ENCODE data around the gene RXFP2.

The RXFP2 gene

DNA sequence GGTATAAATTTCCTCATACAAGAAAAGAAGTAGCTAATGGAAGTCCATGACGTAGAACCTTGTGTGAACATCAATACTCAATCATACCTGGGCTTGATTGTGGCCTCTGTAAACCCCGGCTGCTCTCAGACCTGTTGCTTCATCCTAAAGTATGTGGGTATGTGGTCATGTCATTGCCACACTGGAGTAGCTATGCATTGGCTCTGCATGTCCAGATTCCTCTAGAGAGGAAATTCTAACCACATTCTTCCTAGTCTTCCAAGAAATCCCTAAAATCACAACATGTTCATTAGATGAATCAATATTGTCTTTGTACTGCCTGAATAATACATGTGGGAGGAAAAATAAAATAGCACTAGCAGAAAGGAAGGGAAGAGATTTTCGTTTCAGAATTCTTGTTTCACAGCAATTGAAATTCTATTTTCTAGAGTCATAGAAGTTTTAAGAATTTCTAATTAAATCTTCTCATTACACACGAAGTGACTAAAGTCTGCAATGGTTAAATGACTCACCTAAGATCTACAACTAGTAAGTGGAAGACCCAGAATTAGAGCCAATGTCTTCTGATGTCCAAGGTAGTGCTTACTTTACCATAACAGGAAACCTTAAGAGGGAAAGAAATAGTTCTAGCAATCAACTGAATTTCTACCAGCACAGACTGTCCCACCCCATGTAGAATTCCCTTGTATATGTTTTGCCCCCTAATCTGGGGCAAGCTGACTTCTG is 28.0 kb downstream of the RXFP2 start:
- peak; percentile 79 for DNase-seq (ENCODE audit: low read depth)

DNA sequence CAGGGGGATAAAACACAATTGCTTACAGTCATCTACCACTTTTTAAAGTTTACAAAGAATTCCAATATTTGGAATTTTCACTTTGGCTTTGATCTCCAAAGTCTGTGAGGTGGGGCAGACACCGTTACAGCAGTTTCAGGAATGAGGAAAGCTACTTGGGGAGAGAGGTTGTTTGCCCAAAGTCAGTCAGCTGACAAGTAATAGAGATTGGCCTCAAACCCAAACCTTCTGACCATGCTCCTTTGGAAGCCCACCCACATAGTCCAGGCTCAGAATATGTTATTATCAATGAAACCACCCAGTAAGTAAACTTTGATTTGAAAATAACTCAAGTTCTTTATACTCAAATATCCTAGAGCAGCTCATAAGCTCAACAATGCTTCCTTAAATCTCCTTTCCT is 29.0 kb downstream of the RXFP2 start:
- no peak for DNase-seq (ENCODE audit: low read depth)

DNA sequence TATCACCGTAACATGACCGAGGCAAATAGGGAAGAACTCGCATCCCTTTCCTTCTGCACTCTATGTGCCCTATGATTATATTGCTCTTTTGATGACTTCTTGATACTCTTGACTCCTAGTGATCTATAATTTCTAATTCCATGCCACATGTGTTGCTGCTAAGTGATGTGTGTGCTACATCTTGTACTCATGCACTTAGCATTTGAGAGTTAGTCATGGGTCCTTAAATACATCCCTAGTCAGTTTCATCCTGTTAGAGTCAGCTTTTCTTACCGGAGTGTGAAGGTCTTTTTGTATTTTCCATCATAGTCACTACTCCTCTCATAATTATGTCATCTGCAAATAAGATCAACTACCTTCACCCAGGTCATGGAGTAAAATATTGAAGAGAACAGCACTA is 30.2 kb downstream of the RXFP2 start:
- no peak for DNase-seq (ENCODE audit: low read depth)

DNA sequence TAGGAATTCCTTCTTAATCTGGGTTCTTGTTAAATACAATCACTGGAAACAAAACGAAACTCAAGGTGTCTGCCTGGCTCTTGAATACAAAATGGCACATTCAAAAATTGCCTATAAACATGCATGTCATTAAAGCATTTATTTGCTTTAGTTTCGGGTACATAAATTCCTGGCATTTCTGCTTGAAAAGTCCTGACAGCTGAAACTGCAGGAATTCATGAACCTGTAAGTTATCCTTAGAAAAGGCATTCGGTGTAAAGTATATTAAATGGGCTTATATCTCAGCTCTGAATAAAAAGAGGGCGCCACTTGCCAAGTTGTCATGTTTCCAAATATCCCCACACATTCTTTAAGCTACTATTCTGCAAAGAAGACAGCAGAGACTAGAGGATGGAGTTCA is 32.9 kb downstream of the RXFP2 start:
- DNase-seq (ENCODE audit: low read depth) = no peak

DNA sequence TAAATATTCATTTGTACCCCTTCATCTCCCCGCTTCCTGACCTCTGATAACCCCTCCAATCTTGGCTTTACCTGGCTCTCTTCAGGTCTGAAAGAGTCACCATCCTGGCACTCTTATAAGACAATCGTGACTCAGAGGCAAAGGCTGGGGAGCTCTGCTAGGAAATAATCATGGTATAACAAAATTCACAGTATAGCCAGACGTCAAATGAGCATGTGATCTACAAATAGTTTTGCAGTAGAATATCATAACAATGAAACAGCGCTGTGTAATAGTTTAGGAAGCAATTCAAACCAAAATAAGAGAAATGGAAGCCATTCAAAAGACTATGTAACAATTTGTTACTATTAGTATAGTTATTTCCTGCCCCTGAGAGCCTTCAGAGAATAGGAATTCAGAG is 34.2 kb downstream of the RXFP2 start:
- peak; percentile 62 for DNase-seq (ENCODE audit: low read depth)

DNA sequence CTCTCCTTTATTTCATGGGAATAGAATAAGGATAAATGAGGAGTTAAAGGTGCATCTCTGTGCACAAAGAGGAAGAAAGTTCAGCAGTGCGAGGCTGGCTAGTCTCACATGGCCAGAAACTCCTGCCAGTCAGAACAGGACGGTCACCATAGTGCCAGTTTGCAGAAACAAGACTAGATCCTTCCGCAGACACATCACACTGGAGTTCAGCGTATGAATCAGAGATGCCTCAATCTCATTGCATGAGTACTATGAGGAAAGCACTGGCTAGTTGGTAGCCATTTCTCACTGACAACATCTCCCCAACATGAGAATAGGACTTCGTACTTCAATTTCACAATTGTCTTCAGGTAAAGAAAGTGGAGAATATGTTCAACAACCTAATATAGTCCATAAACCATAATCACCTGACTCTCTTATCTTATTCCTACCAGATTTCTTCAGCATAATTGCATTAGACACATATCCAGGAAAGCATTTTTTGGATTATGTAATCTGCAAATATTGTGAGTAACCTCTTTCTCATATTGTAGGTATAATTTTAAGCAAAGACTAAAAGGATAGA is 34.9 kb downstream of the RXFP2 start:
- no peak for DNase-seq (ENCODE audit: low read depth)

DNA sequence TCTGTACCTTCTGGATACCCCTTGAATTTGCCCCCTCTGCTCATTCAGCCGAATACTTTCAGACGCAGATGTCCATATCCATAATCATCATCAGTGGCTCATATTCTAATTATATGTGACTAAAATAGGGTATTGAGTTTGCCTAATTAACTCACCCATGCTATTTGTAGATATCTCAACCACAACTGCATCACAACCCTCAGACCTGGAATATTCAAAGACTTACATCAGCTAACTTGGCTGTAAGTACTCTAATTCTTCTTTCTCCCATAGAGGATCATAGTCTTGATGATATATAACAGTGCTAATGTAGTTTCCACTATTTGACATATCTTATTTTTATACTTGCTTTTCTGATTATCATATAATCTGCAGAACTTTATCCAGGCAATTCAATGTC is 35.8 kb downstream of the RXFP2 start:
- DNase-seq (ENCODE audit: low read depth) = no peak

DNA sequence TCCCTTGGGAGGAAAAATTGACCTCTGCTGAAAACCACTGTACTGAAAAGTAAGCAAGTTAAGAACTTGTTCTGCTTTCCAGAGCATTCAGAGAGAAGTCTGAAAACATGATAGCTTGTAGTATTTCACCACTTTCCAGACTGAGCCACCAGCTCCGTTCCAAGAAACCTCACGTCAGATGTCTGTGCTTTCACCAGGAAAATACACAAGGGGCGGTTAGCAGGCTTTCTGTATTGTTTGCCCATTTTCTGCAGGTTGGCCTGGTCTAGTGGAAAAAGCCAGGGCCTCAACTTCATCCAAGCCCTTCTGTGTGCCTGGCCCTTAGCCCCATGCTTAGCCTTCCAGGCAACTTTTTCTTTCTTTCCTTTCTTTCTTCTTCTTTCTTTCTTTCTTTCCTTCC is 36.4 kb downstream of the RXFP2 start:
- no peak for DNase-seq (ENCODE audit: low read depth)

DNA sequence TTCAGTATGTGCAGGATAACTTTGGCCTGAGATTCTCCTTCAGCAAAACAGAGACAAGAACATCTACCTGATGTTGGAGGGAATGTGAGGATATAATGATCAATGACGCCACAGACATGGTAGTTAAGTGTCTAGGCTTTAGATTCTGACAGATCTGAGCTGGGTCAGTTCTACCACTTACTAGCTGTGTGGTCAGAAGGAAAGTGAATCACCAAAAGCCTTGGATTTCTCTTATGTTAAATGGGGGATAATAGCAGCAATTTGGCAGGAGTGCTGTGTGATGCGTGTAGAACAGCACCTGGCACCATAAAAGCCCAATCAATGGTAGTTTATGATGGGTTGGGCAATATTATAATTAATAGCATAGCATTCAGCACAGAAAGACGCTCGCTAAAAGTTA is 41.7 kb downstream of the RXFP2 start:
- no peak for DNase-seq (ENCODE audit: low read depth)

DNA sequence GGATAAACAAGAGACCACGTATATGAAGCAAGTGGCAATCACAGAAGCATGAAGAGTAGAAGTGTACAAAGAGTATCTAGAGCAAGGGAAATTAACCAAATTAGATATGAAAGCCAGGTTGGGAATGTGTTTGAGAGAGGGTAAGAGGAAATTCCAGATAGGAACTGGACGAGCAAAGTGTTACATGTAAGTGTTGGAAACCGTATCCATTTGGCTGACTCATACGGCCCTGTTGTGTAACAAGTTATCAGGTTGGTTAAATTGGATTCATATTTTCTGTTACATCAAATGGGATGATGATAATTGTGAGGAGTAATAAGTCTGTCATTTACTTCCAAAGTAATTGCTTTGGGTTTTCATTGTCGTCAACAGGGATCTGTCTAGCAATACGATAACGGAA is 46.7 kb downstream of the RXFP2 start:
- no peak for DNase-seq (ENCODE audit: low read depth)

DNA sequence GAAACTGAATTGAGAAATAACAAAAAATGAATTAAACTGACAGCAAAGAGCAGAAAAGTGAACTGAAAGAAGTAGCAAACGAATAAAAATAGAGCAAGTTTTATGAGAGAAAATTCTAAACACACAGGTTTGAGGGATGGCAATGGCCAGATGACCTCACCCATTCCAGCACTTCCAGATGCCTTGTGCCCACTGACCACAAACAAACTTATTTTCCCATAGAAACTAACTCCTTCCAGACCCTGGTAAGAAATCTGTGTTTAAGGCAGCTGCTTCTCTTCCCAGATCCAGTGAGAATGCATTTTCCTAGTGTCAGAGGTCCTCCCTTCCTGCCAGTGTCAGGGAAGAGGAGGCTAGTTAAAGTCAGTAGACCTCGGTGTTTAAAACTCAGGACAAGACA is 51.7 kb downstream of the RXFP2 start:
- DNase-seq (ENCODE audit: low read depth) = no peak

DNA sequence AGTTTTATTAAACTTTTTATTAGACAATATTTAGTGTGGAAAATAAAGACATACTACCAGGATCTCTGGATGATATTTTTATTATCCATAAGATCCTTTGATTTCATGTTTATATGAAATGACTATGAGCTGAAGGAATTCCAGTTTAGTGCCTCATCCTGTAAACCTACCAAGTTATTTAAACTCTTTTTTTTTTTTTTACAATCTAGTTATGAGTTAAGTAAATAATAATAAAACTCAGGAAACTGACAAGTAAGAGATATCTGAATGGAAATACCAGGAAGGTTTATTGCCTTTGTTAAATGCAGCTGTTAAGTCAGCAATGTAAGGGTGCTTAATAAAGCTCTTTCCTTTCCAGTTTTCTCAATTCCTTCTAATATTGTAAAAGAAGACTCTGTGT is 53.9 kb downstream of the RXFP2 start:
- DNase-seq (ENCODE audit: low read depth) = no peak

DNA sequence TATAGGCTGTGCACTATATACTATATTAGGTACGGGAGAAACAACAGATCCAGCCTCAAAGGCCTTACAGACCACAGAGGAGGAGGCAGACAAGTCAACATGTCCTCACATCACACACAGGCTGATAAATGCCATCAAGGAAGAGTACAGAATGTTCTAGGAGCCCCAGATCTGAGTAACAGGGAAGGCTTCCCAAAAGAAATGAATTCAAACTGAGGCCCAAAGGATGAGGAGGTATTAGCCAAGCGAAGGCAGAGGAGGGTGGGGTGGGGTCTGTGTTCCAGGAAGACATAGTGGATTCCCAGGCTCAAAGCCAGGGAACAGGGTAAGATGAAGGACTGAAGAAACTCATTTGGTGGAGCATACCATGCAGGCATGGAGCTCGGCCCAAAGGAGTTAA is 55.1 kb downstream of the RXFP2 start:
- DNase-seq (ENCODE audit: low read depth) = no peak

DNA sequence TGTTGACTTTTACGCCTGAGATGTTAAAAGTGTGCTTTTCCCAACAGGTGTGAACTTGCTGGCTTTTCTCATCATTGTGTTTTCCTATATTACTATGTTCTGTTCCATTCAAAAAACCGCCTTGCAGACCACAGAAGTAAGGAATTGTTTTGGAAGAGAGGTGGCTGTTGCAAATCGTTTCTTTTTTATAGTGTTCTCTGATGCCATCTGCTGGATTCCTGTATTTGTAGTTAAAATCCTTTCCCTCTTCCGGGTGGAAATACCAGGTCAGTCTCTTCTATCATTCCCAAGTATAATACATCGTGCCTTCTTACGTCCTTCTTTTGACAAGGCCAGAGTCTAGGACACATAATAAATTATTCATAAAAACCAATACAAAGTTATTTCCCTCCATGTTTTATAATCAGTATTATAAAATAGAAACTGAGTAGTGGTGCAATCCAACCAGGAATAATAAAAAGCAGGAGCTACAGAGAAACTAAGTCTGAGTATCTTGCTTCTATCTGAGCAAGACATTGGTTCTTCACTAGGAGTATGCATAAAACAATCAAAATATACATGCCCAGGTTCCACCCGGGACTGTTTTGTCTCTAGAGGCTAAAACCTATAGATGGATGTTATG is 57.9 kb downstream of the RXFP2 start:
- DNase-seq (ENCODE audit: low read depth) = no peak

DNA sequence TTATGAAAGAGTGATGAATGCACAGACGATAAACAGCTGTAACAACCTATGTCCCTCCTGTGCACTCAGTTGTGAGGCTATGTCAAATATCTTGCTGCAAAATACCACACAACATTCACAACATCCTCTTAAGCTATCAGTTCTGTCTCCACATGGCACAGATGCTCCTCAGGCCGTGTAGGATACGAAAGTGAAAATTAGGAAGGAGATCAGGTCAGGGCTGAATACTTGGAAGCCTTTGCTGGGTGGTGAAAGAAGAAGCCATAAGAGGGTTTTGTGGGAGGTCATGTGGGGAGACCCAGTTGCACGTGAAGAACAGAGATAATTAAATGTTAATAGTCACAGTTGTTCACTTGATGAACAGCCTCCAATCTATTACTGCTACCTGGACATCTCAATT is 58.9 kb downstream of the RXFP2 start:
- DNase-seq (ENCODE audit: low read depth) = no peak

DNA sequence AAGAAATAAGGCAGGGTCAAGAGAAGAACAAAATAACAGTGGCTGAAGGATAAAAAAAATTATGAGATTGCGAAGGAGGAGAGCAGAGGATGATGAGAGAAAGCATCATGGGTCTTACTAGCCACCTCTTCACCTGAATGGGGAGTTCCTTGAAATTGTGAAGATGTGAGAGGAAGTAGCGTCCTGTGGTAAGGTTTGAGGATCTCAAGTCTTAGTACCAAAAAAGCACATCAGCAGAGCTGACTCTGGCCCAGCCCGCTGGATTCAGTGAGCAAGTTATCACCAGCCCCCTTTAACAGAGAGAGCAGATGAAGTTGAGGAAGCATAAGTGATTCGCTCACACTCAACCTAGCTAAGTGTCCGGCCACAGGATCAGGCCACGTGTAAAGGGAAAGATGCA is 61.8 kb downstream of the RXFP2 start:
- no peak for DNase-seq (ENCODE audit: low read depth)

DNA sequence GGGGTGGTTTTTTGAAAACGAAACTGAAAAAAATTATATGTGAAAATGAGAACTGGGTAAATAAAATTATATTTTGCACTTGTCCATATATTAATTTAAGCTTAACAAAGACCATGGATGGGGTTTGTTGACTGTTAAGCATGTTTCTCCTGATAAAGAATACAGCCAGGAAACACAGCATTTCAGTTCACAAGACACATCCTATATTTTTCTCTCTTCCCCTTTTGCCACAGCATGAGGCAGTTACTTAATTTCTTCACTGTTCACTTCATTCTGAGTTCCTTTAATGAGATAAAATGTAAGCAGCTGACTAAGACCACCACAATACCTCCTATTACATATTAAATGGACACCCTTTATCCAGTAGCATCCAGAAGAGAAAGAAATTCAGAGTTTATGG is 64.0 kb downstream of the RXFP2 start:
- no peak for DNase-seq (ENCODE audit: low read depth)

DNA sequence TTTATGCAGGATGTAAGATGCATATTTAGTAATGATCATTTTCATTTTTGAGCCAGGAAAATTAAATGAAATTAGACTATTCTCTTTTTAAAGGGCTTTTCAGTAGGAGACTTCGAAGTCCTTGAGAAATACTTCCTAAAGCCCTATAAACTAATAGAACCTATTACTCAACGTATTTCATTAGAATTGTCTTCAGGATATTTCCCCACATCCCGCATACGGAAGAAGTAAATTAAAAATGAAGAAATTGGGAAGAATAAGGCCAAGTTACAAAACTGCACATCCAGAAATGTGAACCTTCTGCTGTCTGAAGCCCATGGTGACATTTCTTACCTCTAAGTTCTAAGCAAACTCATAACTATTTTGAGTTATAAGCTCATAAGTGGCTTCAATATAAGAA is 66.5 kb downstream of the RXFP2 start:
- DNase-seq (ENCODE audit: low read depth) = no peak

DNA sequence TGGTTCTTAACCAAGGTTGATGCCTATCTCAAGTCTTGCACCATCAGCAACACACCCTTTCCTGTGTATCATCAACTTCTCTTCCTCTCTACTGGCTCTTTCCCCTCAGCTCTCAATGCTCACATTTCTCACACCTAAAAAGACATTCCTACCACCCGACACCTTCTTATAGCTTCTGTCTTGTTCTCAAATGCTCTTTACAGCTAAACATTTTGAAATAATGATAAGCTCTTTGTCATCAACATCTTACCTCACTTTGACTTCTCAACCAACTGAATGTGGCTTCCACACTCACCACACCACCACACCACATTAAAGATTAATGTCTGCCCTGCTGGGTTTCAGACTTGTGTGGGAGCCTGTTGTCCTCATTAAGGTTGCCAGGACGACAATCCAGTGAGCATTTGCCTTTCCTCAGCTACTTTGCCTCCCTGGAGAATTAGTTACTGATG is 67.8 kb downstream of the RXFP2 start:
- DNase-seq (ENCODE audit: low read depth) = no peak

DNA sequence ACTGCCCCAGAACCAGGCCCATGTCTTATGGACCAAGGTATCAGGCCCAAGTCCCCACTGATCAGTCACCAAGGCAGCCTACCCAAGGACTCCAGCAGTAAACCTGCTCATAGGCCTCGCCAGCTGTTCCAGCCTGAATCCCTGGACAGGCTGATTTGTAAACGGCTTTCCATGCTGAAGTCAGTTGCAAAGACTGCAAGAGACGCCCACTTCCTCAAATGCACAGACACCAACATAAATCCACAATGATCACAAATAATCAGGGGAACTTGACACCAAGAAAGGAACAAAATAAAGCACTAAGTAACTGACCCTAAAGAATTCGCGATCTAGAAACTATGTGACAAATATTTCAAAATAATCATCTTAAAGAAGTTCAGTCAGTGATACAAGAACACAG is 75.2 kb downstream of the RXFP2 start:
- DNase-seq (ENCODE audit: low read depth) = no peak

DNA sequence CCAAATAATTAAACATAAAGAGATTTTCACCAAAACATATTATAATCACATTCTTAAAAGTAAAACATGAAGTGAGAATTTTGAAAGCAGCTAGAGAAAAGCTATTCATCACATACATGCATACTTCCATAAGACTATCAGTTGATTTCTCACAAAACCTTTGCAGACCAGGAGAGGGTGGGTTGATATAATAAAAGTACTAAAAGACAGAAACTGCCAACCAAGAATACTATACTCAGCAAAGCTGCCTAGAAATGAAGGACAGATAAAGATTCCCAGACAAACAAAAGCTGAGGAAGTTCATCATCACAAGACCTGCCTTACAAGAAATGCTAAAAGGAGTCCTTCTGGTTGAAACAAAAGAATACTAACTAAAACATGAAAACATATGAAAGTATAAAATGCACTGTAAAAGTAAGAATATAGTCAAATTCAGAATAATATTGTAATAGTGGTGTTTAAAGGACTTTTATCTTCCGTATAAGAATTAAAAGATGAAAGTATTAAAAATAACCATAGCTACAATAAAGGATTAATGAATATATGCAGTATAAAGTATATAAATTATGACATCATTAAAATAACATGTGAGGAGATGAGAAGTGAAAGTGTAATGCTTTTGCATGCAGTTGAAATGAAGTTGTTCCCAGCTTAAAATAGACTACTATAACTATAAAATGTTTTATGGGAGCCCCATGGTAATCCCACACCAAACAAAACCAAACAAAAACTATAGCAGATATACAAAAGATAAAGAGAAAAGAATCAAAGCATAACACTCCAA is 76.2 kb downstream of the RXFP2 start:
- DNase-seq (ENCODE audit: low read depth) = no peak

DNA sequence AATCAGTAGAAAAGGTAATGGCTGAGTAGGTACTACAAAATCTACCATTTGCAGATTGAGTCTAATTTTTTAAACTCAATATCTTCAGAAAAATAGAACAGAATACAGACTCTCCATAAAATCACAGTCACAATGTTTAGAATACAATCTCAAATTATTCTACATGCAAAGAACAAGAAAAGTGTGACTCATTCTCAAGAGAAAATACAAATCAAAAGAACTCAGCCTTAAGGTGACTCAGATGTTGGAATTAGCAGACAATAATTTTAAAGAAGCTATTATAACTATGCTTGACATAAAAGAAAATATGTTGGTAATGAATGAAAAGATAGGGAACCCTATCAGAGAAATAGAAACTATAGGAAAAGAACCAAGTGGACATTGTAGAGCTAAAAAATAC is 78.9 kb downstream of the RXFP2 start:
- DNase-seq (ENCODE audit: low read depth) = no peak
